GM23338 (cell line): ENCODE measurements around the gene USPL1. TPM values are rescaled to one million over a fixed set of nuclear protein-coding genes. Genes with fewer than 3 reads are reported as not detected.

ENCODE experiments used
- ATAC-seq: fragments of 200-7000 bp; cut with Tn5 transposase; 3 replicates; pipeline ENCODE4 v1.9.1; 2020
- DNase-seq: peaks from one replicate; pipeline ENCODE4 v3.0.0-alpha.2; 2015; ENCODE audit warnings: low spot score
- H2AFZ ChIP-seq: fragments of 200-600 bp; sonication (generic); 2 replicates; pipeline ENCODE4 v1.8.0; 2016; ENCODE audit warnings: antibody characterized with exemption, mild to moderate bottlenecking, moderate library complexity
- H3F3A ChIP-seq: fragments of 200-600 bp; sonication (generic); replicated peaks from 2 replicates; pipeline ENCODE4 v1.8.0; 2017; ENCODE audit warnings: antibody characterized with exemption, mixed run types, low read depth
- H3K27ac ChIP-seq: fragments of 200-600 bp; sonication (generic); 2 replicates; pipeline ENCODE4 v1.6.1; 2016; ENCODE audit warnings: low read depth
- H3K27me3 ChIP-seq: fragments of 200-600 bp; sonication (generic); 2 replicates; pipeline ENCODE4 v1.8.0; 2016; ENCODE audit warnings: mild to moderate bottlenecking, mixed run types, moderate library complexity; ENCODE audit not compliant: insufficient read depth
- H3K36me3 ChIP-seq: fragments of 200-600 bp; sonication (generic); 2 replicates; pipeline ENCODE4 v1.8.0; 2016; ENCODE audit warnings: mild to moderate bottlenecking; ENCODE audit not compliant: insufficient read depth
- H3K4me1 ChIP-seq: fragments of 200-600 bp; sonication (generic); 2 replicates; pipeline ENCODE4 v1.8.0; 2016; ENCODE audit warnings: mild to moderate bottlenecking, moderate library complexity; ENCODE audit not compliant: insufficient read depth
- H3K4me2 ChIP-seq: fragments of 200-600 bp; sonication (generic); 2 replicates; pipeline ENCODE4 v1.7.1; 2017; ENCODE audit warnings: mixed run types
- H3K4me3 ChIP-seq: fragments of 200-600 bp; sonication (generic); 2 replicates; pipeline ENCODE4 v1.6.1; 2016; ENCODE audit warnings: mixed run types
- H3K79me2 ChIP-seq: fragments of 200-600 bp; sonication (generic); replicated peaks from 2 replicates; pipeline ENCODE4 v1.8.0; 2017; ENCODE audit warnings: mild to moderate bottlenecking; ENCODE audit not compliant: insufficient read depth
- H3K9me2 ChIP-seq: fragments of 200-600 bp; sonication (generic); 2 replicates; pipeline ENCODE4 v1.8.0; 2017; ENCODE audit not compliant: insufficient read depth
- H4K20me1 ChIP-seq: fragments of 200-600 bp; sonication (generic); replicated peaks from 2 replicates; pipeline ENCODE4 v1.8.0; 2017; ENCODE audit warnings: mild to moderate bottlenecking; ENCODE audit not compliant: insufficient read depth
- H3K27ac Mint-ChIP-seq: 2 replicates; pipeline ENCODE4 v1.8.0; 2020; ENCODE audit warnings: inconsistent platforms, mild to moderate bottlenecking, moderate library complexity, mixed read lengths
- H3K27me3 Mint-ChIP-seq: 3 replicates; pipeline ENCODE4 v1.8.0; 2022; ENCODE audit warnings: low read depth, mild to moderate bottlenecking, moderate library complexity, mixed read lengths, inconsistent platforms; ENCODE audit not compliant: insufficient read depth, poor library complexity
- H3K36me3 Mint-ChIP-seq: 3 replicates; pipeline ENCODE4 v1.8.0; 2021; ENCODE audit warnings: low read depth, mild to moderate bottlenecking, inconsistent platforms, moderate library complexity, mixed read lengths
- H3K4me1 Mint-ChIP-seq: 3 replicates; pipeline ENCODE4 v1.8.0; 2020; ENCODE audit warnings: mild to moderate bottlenecking, inconsistent platforms, mixed read lengths
- H3K4me3 Mint-ChIP-seq: 3 replicates; pipeline ENCODE4 v1.8.0; 2021; ENCODE audit warnings: moderate library complexity, mild to moderate bottlenecking, inconsistent platforms, mixed read lengths
- H3K9me3 Mint-ChIP-seq: 3 replicates; pipeline ENCODE4 v1.8.0; 2020; ENCODE audit warnings: moderate library complexity, mild to moderate bottlenecking, inconsistent platforms, mixed read lengths
- CREB1 ChIP-seq: fragments of 250-450 bp; sonication (Bioruptor Pico); IDR thresholded peaks from 2 replicates; pipeline ENCODE4 v1.5.0; 2020; ENCODE audit warnings: low read depth, mild to moderate bottlenecking, moderate library complexity
- EZH2 ChIP-seq: fragments of 200-600 bp; sonication (generic); IDR thresholded peaks from one replicate; pipeline ENCODE4 v1.8.0; 2017; ENCODE audit warnings: antibody characterized with exemption, mild to moderate bottlenecking, low read depth; ENCODE audit not compliant: unreplicated experiment
- EZH2phosphoT487 ChIP-seq: fragments of 200-600 bp; sonication (generic); IDR thresholded peaks from one replicate; pipeline ENCODE4 v1.8.1; 2018; ENCODE audit warnings: antibody characterized with exemption; ENCODE audit not compliant: unreplicated experiment
- JUNB ChIP-seq: IDR thresholded peaks from one replicate; pipeline ENCODE4 v1.6.1; 2016; ENCODE audit warnings: antibody characterized with exemption; ENCODE audit not compliant: unreplicated experiment
- NANOG ChIP-seq: IDR thresholded peaks from 2 replicates; pipeline ENCODE4 v1.6.1; 2016; ENCODE audit warnings: antibody characterized with exemption, borderline replicate concordance
- POLR2AphosphoS5 ChIP-seq: IDR thresholded peaks from 2 replicates; pipeline ENCODE4 v1.6.1; 2016; ENCODE audit warnings: antibody characterized with exemption, low read depth
- REST ChIP-seq: IDR thresholded peaks from one replicate; pipeline ENCODE4 v1.6.1; 2018; ENCODE audit warnings: antibody characterized with exemption; ENCODE audit not compliant: unreplicated experiment
- STAT1 ChIP-seq: IDR thresholded peaks from one replicate; pipeline ENCODE4 v1.6.1; 2016; ENCODE audit warnings: antibody characterized with exemption; ENCODE audit not compliant: unreplicated experiment
- ZNF114 ChIP-seq: fragments of 250-450 bp; sonication (Bioruptor Pico); IDR thresholded peaks from 2 replicates; pipeline ENCODE4 v1.5.0; 2020; ENCODE audit warnings: mild to moderate bottlenecking, moderate library complexity
- ZNF331 ChIP-seq: fragments of 250-450 bp; sonication (Bioruptor Pico); IDR thresholded peaks from 2 replicates; pipeline ENCODE4 v1.5.0; 2020; ENCODE audit warnings: low read depth, mild to moderate bottlenecking, moderate library complexity
- polyA plus RNA-seq: library from polyadenylated mRNA; unstranded; fragments of >200 nt; fragmentation: Nextera tagmentation; extraction: Ambion mirVana; gene quantifications from 2 replicates; pipeline ENCODE4 v1.2.1, GENCODE V29; 2016
- total RNA-seq: library from RNA; depleted of rRNA; stranded (reverse); fragments of >200 nt; shearing (Covaris generic); gene quantifications from 2 replicates; pipeline ENCODE4 v1.2.3, GENCODE V29; 2014
- TF ChIP-seq, protein P1 (sequence below): fragments of 250-450 bp; sonication (Bioruptor Pico); IDR thresholded peaks from 2 replicates; pipeline ENCODE4 v1.5.0; 2020; ENCODE audit warnings: mild to moderate bottlenecking, moderate library complexity
- TF ChIP-seq, protein P2 (sequence below): IDR thresholded peaks from 2 replicates; pipeline ENCODE4 v1.6.1; 2016; ENCODE audit warnings: antibody characterized with exemption
- TF ChIP-seq, protein P3 (sequence below), 2 experiments: fragments of 200-600 bp in 1 of 2; sonication (generic) in 1 of 2; conservative IDR thresholded peaks; 2 replicates each; pipeline versions ENCODE4 v1.5.1 to v1.6.1; 2016 to 2017; ENCODE audit warnings: antibody characterized with exemption in 2 of 2, low read depth in 2 of 2, mild to moderate bottlenecking in 2 of 2, moderate library complexity in 1 of 2

The USPL1 gene
- total and polyA plus RNA-seq, 2 experiments from 2014 or later, result 12.4 to 24.1 TPM

DNA sequence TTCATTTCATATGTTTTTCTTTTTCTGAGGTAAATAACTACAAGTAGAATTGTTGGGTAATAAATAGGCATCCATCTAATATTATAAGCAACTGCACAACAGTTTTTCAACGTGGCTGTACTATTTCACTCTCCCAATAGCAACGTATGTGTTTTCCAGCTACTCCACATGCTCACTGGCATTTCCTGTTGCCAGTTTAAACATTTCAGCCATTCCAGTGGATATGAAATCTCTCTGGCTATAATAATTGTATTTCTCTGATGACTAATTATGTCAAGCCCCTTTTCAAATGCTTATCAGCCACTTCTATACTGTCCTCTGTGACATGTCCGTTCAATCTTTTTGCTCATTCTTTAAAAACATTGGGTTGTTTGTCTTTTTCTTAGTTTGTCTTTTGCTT, 90.8 kb downstream of the USPL1 start:
- TF ChIP-seq ZNF331 (CRISPR knock-in tag), result no peak
- TF ChIP-seq STAT1, result no peak
- TF ChIP-seq POLR2AphosphoS5, result no peak
- TF ChIP-seq REST, result no peak
- TF ChIP-seq, protein P1, sequence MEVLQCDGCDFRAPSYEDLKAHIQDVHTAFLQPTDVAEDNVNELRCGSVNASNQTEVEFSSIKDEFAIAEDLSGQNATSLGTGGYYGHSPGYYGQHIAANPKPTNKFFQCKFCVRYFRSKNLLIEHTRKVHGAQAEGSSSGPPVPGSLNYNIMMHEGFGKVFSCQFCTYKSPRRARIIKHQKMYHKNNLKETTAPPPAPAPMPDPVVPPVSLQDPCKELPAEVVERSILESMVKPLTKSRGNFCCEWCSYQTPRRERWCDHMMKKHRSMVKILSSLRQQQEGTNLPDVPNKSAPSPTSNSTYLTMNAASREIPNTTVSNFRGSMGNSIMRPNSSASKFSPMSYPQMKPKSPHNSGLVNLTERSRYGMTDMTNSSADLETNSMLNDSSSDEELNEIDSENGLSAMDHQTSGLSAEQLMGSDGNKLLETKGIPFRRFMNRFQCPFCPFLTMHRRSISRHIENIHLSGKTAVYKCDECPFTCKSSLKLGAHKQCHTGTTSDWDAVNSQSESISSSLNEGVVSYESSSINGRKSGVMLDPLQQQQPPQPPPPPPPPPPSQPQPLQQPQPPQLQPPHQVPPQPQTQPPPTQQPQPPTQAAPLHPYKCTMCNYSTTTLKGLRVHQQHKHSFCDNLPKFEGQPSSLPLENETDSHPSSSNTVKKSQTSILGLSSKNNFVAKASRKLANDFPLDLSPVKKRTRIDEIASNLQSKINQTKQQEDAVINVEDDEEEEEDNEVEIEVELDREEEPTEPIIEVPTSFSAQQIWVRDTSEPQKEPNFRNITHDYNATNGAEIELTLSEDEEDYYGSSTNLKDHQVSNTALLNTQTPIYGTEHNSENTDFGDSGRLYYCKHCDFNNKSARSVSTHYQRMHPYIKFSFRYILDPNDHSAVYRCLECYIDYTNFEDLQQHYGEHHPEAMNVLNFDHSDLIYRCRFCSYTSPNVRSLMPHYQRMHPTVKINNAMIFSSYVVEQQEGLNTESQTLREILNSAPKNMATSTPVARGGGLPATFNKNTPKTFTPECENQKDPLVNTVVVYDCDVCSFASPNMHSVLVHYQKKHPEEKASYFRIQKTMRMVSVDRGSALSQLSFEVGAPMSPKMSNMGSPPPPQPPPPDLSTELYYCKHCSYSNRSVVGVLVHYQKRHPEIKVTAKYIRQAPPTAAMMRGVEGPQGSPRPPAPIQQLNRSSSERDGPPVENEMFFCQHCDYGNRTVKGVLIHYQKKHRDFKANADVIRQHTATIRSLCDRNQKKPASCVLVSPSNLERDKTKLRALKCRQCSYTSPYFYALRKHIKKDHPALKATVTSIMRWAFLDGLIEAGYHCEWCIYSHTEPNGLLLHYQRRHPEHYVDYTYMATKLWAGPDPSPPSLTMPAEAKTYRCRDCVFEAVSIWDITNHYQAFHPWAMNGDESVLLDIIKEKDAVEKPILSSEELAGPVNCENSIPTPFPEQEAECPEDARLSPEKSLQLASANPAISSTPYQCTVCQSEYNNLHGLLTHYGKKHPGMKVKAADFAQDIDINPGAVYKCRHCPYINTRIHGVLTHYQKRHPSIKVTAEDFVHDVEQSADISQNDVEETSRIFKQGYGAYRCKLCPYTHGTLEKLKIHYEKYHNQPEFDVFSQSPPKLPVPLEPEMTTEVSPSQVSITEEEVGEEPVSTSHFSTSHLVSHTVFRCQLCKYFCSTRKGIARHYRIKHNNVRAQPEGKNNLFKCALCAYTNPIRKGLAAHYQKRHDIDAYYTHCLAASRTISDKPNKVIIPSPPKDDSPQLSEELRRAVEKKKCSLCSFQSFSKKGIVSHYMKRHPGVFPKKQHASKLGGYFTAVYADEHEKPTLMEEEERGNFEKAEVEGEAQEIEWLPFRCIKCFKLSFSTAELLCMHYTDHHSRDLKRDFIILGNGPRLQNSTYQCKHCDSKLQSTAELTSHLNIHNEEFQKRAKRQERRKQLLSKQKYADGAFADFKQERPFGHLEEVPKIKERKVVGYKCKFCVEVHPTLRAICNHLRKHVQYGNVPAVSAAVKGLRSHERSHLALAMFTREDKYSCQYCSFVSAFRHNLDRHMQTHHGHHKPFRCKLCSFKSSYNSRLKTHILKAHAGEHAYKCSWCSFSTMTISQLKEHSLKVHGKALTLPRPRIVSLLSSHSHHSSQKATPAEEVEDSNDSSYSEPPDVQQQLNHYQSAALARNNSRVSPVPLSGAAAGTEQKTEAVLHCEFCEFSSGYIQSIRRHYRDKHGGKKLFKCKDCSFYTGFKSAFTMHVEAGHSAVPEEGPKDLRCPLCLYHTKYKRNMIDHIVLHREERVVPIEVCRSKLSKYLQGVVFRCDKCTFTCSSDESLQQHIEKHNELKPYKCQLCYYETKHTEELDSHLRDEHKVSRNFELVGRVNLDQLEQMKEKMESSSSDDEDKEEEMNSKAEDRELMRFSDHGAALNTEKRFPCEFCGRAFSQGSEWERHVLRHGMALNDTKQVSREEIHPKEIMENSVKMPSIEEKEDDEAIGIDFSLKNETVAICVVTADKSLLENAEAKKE, result no peak
- no peak for TF ChIP-seq EZH2phosphoT487
- TF ChIP-seq JUNB, result no peak
- no peak for TF ChIP-seq ZNF114 (CRISPR knock-in tag)
- TF ChIP-seq, protein P2, sequence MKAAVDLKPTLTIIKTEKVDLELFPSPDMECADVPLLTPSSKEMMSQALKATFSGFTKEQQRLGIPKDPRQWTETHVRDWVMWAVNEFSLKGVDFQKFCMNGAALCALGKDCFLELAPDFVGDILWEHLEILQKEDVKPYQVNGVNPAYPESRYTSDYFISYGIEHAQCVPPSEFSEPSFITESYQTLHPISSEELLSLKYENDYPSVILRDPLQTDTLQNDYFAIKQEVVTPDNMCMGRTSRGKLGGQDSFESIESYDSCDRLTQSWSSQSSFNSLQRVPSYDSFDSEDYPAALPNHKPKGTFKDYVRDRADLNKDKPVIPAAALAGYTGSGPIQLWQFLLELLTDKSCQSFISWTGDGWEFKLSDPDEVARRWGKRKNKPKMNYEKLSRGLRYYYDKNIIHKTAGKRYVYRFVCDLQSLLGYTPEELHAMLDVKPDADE, result no peak
- no peak for TF ChIP-seq EZH2
- TF ChIP-seq NANOG, result no peak
- TF ChIP-seq, protein P3, sequence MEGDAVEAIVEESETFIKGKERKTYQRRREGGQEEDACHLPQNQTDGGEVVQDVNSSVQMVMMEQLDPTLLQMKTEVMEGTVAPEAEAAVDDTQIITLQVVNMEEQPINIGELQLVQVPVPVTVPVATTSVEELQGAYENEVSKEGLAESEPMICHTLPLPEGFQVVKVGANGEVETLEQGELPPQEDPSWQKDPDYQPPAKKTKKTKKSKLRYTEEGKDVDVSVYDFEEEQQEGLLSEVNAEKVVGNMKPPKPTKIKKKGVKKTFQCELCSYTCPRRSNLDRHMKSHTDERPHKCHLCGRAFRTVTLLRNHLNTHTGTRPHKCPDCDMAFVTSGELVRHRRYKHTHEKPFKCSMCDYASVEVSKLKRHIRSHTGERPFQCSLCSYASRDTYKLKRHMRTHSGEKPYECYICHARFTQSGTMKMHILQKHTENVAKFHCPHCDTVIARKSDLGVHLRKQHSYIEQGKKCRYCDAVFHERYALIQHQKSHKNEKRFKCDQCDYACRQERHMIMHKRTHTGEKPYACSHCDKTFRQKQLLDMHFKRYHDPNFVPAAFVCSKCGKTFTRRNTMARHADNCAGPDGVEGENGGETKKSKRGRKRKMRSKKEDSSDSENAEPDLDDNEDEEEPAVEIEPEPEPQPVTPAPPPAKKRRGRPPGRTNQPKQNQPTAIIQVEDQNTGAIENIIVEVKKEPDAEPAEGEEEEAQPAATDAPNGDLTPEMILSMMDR (conservative IDR thresholded peaks at IDR 0.05; ENCODE audit: low read depth in 2 of 2), result no peak
- no peak for TF ChIP-seq CREB1 (CRISPR knock-in tag)
- H3K4me3 ChIP-seq, result no peak overlapping the region
- no peaks in the 10 kb centered on the region for H3K27me3 Mint-ChIP-seq
- no peaks in the 10 kb centered on the region for H3K36me3 Mint-ChIP-seq
- H4K20me1 ChIP-seq, result no peaks in the 10 kb centered on the region
- no peaks in the 10 kb centered on the region for H3F3A ChIP-seq
- H3K79me2 ChIP-seq, result no peaks in the 10 kb centered on the region
- no peaks in the 10 kb centered on the region for H3K27me3 ChIP-seq
- H3K4me2 ChIP-seq, result no peak overlapping the region
- H3K27ac Mint-ChIP-seq, result no peak overlapping the region
- ATAC-seq (no peak), DNase-seq (no peak)
- no peak overlapping the region for H3K4me3 Mint-ChIP-seq
- no peak overlapping the region for H3K27ac ChIP-seq
- H3K9me3 Mint-ChIP-seq, result no peaks in the 10 kb centered on the region
- peaks cover 8% of the 10 kb centered on the region for H3K9me2 ChIP-seq
- peaks cover 3% of the 10 kb centered on the region; the same call in 1 of the 2 replicates for H3K4me1 ChIP-seq
- H2AFZ ChIP-seq, result no peak overlapping the region
- no peaks in the 10 kb centered on the region for H3K36me3 ChIP-seq
- peaks cover 6% of the 10 kb centered on the region; the same call in 2 of the 3 replicates for H3K4me1 Mint-ChIP-seq
